Measurements from ENCODE around the gene CFL2.

CFL2 gene

DNA sequence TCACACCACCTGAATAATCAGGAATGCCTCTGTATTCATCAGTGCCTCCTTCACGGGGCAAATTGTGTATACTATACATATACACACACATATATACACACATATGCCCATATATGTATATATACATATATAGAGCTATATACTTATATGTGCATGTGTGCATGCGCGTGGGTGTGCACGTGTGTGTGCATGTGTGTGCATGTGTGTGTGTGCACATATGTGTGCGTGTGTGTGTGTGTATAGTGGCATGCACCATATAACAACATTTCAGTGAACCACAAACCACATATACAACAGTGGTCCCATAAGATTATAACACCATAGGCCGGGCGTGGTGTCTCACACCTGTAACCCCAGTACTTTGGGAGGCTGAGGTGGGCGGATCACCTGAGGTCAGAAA lies 35.7 kb downstream of the CFL2 start:
- Mint-ChIP-seq H3K27ac (no peak overlapping the region), H3K36me3 (ENCODE audit: insufficient read depth) (peaks cover 3% of the 10 kb centered on the region), H3K9me3 (no peaks in the 10 kb centered on the region), H3K4me1 (ENCODE audit: low read depth in 2 of 2) (no peaks in the 10 kb centered on the region), H3K27me3 (no peaks in the 10 kb centered on the region), H3K4me3 (no peak overlapping the region)
- DNase-seq: no peak
- no peak for ATAC-seq (replicated peaks)

DNA sequence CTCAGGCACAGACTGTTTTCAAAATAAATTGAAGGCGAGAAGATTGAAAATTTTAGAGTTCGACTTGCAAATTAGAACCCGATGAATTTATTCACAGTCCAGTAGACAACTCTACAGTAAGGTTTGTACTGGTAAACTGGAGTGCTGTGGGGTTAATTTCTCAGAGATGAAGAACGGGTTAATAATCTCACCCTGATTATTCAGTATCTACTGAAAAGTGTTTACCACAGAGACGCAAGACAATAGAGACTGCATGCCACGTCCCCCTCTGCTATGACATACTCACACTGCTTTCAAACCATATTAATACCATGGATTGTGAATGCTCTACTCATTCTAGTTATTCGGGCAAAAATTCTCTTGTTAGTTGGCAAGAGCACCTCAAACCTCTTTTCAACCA lies 36.1 kb downstream of the CFL2 start:
- H3K36me3 Mint-ChIP-seq (ENCODE audit: insufficient read depth): peaks cover 3% of the 10 kb centered on the region
- H3K27me3 Mint-ChIP-seq: no peaks in the 10 kb centered on the region
- ATAC-seq (replicated peaks) (no peak), DNase-seq (no peak)
- H3K4me3 Mint-ChIP-seq: no peak overlapping the region
- no peak overlapping the region for H3K27ac Mint-ChIP-seq
- H3K9me3 Mint-ChIP-seq: no peaks in the 10 kb centered on the region
- no peaks in the 10 kb centered on the region for H3K4me1 Mint-ChIP-seq (ENCODE audit: low read depth in 2 of 2)

DNA sequence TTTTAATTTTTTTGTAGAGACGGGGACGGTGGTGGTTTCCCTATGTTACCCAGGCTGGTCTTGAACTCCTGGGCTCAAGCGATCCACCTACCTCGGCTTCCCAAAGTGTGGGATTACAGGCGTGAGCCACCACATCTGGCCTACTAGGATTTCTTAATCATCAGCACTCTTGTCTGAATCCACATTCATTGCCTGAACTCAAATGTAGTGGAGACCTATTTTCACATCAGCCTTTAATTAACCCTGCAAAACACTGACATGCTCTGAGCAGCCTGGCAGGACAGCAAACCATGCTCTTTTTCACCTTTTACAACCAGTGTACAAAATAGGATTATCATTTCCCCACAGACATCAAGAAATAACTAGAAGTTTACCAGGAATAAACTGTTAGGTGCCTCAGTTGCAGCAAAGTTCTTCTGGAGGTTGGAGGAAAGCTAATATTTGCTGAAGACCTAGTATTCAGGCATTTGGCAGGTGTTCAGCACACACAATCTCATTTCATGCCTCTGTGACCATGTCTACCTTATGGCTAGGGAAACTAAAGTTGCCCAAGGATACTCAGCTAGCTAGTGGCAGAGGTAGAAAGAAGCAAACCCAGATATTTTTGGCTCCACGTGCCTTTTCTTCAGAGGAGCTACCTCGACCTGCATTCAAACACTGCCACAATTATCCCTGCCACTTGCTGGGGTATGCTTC lies 37.7 kb downstream of the CFL2 start:
- Mint-ChIP-seq H3K27ac (no peak overlapping the region), H3K36me3 (ENCODE audit: insufficient read depth) (peaks cover 3% of the 10 kb centered on the region), H3K4me1 (ENCODE audit: low read depth in 2 of 2) (no peaks in the 10 kb centered on the region), H3K9me3 (no peaks in the 10 kb centered on the region), H3K4me3 (no peak overlapping the region), H3K27me3 (no peaks in the 10 kb centered on the region)
- ATAC-seq (replicated peaks): no peak
- DNase-seq: no peak

DNA sequence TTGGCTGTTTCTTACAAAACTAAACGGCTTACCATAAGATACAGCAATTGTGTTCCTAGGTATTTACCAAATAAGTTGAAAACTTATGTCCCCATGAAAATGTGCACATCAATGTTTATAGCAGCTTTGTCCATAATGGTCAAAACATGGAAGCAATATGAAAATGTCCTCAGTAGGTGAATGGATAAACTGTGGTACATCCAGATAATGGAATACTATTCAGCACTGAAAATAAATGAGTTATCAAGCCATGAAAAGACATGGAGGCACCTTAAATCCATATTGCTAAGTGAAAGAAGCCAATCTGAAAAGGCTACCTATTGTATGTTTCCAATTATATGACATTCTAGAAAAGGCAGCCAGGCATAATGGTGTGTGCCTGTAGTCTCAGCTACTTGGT lies 40.7 kb downstream of the CFL2 start:
- Mint-ChIP-seq H3K27ac (no peak overlapping the region), H3K9me3 (no peaks in the 10 kb centered on the region), H3K4me3 (no peak overlapping the region), H3K27me3 (no peaks in the 10 kb centered on the region), H3K36me3 (ENCODE audit: insufficient read depth) (peaks cover 3% of the 10 kb centered on the region), H3K4me1 (ENCODE audit: low read depth in 2 of 2) (no peaks in the 10 kb centered on the region)
- ATAC-seq (replicated peaks) (no peak), DNase-seq (no peak)

DNA sequence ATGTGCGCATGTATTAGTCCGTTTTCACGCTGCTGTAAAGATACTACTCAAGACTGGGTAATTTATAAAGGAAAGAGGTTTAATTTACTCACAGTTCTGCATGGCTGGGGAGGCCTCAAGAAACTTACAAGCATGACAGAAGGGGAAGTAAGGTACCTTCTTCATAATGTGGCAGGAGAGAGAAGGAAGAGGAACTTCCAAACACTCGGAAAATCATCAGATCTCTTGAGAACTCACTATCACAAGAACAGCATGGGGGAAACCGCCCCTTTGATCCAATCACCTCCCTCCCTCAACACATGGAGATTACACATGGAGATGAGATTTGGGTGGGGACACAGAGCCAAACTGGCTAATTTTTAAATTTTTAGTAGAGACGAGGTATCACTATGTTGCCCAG lies 42.7 kb downstream of the CFL2 start:
- H3K27me3 Mint-ChIP-seq: no peaks in the 10 kb centered on the region
- no peaks in the 10 kb centered on the region for H3K9me3 Mint-ChIP-seq
- H3K27ac Mint-ChIP-seq: no peak overlapping the region
- ATAC-seq (replicated peaks) (no peak), DNase-seq (no peak)
- no peaks in the 10 kb centered on the region for H3K4me1 Mint-ChIP-seq (ENCODE audit: low read depth in 2 of 2)
- peaks cover 3% of the 10 kb centered on the region for H3K36me3 Mint-ChIP-seq (ENCODE audit: insufficient read depth)
- no peak overlapping the region for H3K4me3 Mint-ChIP-seq

DNA sequence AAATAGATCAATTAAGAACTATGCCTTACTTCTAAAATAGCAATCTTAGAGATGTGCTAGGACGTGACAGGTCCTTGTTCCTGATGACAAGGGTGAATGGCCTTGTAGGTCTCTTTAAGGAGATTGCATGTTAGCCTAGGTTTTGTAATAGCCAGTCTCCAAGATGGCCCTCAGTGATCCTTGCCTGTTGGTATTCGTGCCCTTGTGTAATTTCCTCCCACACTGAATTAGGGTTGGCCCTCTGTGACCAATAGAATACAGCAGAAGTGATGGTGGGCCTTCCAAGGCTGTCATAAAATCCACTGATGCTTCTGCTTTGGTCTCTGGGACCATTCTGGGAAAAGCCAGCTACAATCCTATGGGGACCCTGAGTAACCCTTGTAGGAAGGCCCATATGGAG lies 46.3 kb downstream of the CFL2 start:
- H3K9me3 Mint-ChIP-seq: no peaks in the 10 kb centered on the region
- peaks cover 3 to 6% of the 10 kb centered on the region in 2 donors for H3K4me1 Mint-ChIP-seq (ENCODE audit: low read depth in 2 of 2)
- H3K4me3 Mint-ChIP-seq: no peak overlapping the region
- ATAC-seq (replicated peaks) (no peak), DNase-seq (no peak)
- H3K36me3 Mint-ChIP-seq (ENCODE audit: insufficient read depth): no peaks in the 10 kb centered on the region
- no peak overlapping the region for H3K27ac Mint-ChIP-seq
- no peaks in the 10 kb centered on the region for H3K27me3 Mint-ChIP-seq

DNA sequence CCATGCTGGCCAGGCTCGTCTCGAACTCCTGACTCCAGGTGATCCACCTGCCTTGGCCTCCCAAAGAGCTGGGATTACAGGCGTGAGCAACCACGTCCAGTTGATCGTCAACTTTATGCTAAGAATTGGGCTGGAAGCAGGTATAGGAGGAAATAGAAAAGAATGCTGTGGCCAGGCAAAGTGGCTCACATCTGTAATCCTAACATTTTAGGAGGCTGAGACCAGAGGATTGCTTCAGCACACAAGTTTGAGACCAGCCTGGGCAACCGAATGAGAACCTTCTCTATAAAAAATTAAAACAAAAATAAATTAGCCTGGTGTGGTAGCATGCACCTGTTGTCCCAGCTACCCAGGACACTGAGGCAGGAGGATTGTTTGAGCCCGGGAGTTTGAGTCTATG lies 47.4 kb downstream of the CFL2 start:
- no peak overlapping the region for H3K27ac Mint-ChIP-seq
- no peak for DNase-seq
- no peak overlapping the region for H3K4me3 Mint-ChIP-seq
- H3K27me3 Mint-ChIP-seq: no peaks in the 10 kb centered on the region
- no peaks in the 10 kb centered on the region for H3K36me3 Mint-ChIP-seq (ENCODE audit: insufficient read depth)
- H3K4me1 Mint-ChIP-seq (ENCODE audit: low read depth in 2 of 2): peaks cover 3 to 6% of the 10 kb centered on the region in 2 donors
- no peak for ATAC-seq (replicated peaks)
- H3K9me3 Mint-ChIP-seq: no peaks in the 10 kb centered on the region

DNA sequence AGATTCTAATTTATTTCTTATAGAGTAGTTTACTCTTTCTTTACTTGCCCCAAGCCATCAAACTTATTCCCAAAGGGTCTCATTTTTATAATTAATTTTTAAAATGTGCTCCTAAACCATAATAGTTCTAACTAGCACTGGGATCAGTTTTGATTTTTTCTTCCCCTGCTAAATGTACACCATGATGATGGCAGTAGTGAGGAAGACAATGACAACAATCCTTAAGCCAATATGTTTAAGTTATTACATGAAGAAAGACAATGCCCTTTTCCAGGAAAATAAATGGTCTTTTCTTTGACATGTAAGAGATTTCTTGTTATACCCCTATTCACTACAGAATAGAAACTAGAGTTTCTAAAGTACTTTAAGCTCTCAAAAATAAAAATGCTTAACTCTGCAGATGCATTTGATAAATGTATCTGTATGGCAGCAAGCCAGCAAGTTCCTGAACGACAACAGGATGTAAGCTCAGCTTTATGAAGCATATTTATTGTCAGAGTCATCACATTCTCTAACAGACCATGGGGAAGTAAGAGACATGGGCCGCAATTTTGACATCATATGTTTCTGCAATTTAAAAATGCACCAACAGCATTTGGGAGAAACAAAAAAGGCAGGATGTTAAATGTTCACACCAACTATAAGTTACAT lies 48.5 kb downstream of the CFL2 start:
- DNase-seq: no peak
- H3K27ac Mint-ChIP-seq: no peak overlapping the region
- no peaks in the 10 kb centered on the region for H3K9me3 Mint-ChIP-seq
- H3K27me3 Mint-ChIP-seq: no peaks in the 10 kb centered on the region
- H3K4me3 Mint-ChIP-seq: no peak overlapping the region
- peaks cover 3 to 6% of the 10 kb centered on the region in 2 donors for H3K4me1 Mint-ChIP-seq (ENCODE audit: low read depth in 2 of 2)
- no peaks in the 10 kb centered on the region for H3K36me3 Mint-ChIP-seq (ENCODE audit: insufficient read depth)
- no peak for ATAC-seq (replicated peaks)

DNA sequence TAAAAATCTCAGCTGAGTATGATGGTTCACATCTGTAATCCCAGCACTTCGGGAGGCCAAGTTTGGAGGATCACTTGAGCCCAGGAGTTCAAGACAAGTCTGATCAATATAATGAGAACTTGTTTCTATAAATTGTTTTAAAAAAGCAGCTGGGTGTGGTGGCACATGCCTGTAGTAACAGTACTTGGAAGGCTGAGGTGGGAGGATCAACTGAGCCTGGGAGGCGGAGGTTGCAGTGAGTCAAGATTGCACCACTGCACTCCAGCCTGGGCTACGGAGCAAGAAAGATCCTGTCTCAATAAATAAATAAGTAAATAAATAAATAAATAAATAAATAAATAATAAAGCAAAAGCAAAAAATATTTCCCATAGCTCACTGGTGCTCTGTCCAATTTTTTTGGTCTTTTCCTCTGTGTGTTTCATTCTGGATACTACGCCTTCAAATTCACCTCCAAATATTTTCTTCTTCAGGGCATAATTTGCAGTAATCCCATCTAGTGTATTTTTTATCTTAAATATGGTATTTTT lies 51.8 kb downstream of the CFL2 start:
- no peaks in the 10 kb centered on the region for H3K36me3 Mint-ChIP-seq (ENCODE audit: insufficient read depth)
- DNase-seq (no peak), ATAC-seq (replicated peaks) (no peak)
- H3K4me1 Mint-ChIP-seq (ENCODE audit: low read depth in 2 of 2): peaks cover 3 to 6% of the 10 kb centered on the region in 2 donors
- no peaks in the 10 kb centered on the region for H3K9me3 Mint-ChIP-seq
- no peak overlapping the region for H3K27ac Mint-ChIP-seq
- H3K27me3 Mint-ChIP-seq: no peaks in the 10 kb centered on the region
- H3K4me3 Mint-ChIP-seq: no peak overlapping the region

DNA sequence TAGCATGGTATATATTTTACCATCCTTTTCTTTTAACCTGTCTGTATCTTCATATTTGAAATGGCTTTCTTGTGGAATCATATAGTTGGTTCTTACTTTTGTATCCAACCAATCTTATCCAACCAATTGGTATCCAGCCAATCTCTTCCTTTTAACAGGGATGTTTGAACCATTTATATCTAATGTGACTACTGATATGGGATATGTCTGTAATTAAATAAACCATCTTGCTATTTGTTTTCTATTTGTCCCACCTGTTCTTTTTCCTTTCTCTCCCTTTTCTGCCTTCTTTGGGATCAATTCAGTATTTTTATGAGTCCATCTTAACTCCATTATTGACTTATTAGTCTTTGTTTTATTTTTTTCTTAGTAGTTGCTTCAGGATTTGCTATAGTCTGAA lies 53.6 kb downstream of the CFL2 start:
- H3K27me3 Mint-ChIP-seq: no peaks in the 10 kb centered on the region
- H3K9me3 Mint-ChIP-seq: no peaks in the 10 kb centered on the region
- no peak overlapping the region for H3K4me3 Mint-ChIP-seq
- no peak for DNase-seq
- no peaks in the 10 kb centered on the region for H3K4me1 Mint-ChIP-seq (ENCODE audit: low read depth in 2 of 2)
- no peak overlapping the region for H3K27ac Mint-ChIP-seq
- peaks cover 3% of the 10 kb centered on the region for H3K36me3 Mint-ChIP-seq (ENCODE audit: insufficient read depth)
- no peak for ATAC-seq (replicated peaks)
